Stomach (tissue), 9 donors: ENCODE results near the gene AK5. TPM values are rescaled to one million over a fixed set of nuclear protein-coding genes. Genes with fewer than 3 reads are reported as not detected.

Source experiments
- DNase-seq, 2 donors: peaks; one replicate each; pipeline versions ENCODE4 v3.0.0 to v3.0.0-alpha.2; 2013 to 2019
- H3K27ac ChIP-seq, 5 donors: fragments of 200-600 bp in 4 of 5; sonication (generic) in 4 of 5; one replicate each; pipeline ENCODE4 v1.5.1; 2013 to 2019; ENCODE audit warnings: mild to moderate bottlenecking in 1 of 5, moderate library complexity in 1 of 5
- H3K27me3 ChIP-seq, 3 donors: fragments of 200-600 bp; sonication (generic); one replicate each; pipeline ENCODE4 v1.5.1; 2017 to 2019; ENCODE audit warnings: mixed run types in 1 of 3
- H3K36me3 ChIP-seq, 4 donors: fragments of 200-600 bp; sonication (generic); 1 replicate in 3 of 4; 2 replicates in 1 of 4; pipeline ENCODE4 v1.5.1; 2016 to 2019
- H3K4me1 ChIP-seq, 4 donors: fragments of 200-600 bp; sonication (generic); one replicate each; pipeline ENCODE4 v1.5.1; 2016 to 2019
- H3K4me3 ChIP-seq, 4 donors: fragments of 200-600 bp; sonication (generic) in 3 of 4; one replicate each; pipeline ENCODE4 v1.5.1; 2016 to 2019; ENCODE audit warnings: mild to moderate bottlenecking in 1 of 4
- H3K9me3 ChIP-seq, 4 donors: fragments of 200-600 bp; sonication (generic); one replicate each; pipeline ENCODE4 v1.5.1; 2016 to 2019
- CTCF ChIP-seq, 7 experiments: fragments of 450-650 bp in 4 of 7; fragments of 200-600 bp in 3 of 7; sonication (generic) in 3 of 7; IDR thresholded peaks; one replicate each; pipeline ENCODE4 v1.5.1; 2016 to 2019; ENCODE audit warnings: antibody characterized with exemption in 7 of 7, control low read depth in 2 of 7, mild to moderate bottlenecking in 1 of 7
- EP300 ChIP-seq: sonication (generic); formaldehyde crosslinking; IDR thresholded peaks from one replicate; pipeline ENCODE4 v1.6.1; 2017; ENCODE audit warnings: antibody characterized with exemption
- POLR2A ChIP-seq, 4 donors: fragments of 450-650 bp; IDR thresholded peaks; one replicate each; pipeline ENCODE4 v1.6.1; 2016; ENCODE audit warnings: antibody characterized with exemption in 4 of 4, control low read depth in 2 of 4, mild to moderate bottlenecking in 1 of 4, moderate library complexity in 1 of 4
- POLR2AphosphoS5 ChIP-seq, 3 donors: sonication (generic); formaldehyde crosslinking; IDR thresholded peaks; one replicate each; pipeline ENCODE4 v1.6.1; 2016; ENCODE audit warnings: antibody characterized with exemption in 3 of 3
- WGBS, 5 donors: extraction: QIAGEN DNeasy Blood & Tissue Kit in 3 of 5; methylation state at CpG; one replicate each; pipeline versions ENCODE4 v1.1.5 to v1.1.7; 2013 to 2018; 5-methylcytosine and 5-hydroxymethylcytosine counted together
- intact Hi-C: fragments of 100-400 bp; cut with DNase I; formaldehyde crosslinking; loops from one replicate; pipeline ENCODE4 v1.15.1; 2023; ENCODE audit warnings: low total_unique reads
- polyA plus RNA-seq, 3 donors: library from polyadenylated mRNA; stranded (reverse); fragments of 200-250 nt; gene quantifications; one replicate each; pipeline ENCODE4 v1.2.3, GENCODE V29; 2013
- total RNA-seq, 5 donors: library from RNA; depleted of rRNA; stranded (reverse); fragments of >200 nt; gene quantifications; one replicate each; pipeline versions ENCODE4 v1.1.0 to v1.2.3, GENCODE V29; 2014 to 2016
- donor health status: healthy with polysubstance abuse.
- donor health status: Bipolar disorder and iron deficiency.
- donor health status: healthy.

AK5 gene
- total and polyA plus RNA-seq, 8 donors = 0.23 to 5.0 (median 1.3) TPM; not detected in 3

- H3K36me3 ChIP-seq = no peaks in the 10 kb centered on the region
- H3K4me3 ChIP-seq = no peak overlapping the region
- DNase-seq = no peak
- no peak overlapping the region for H3K27ac ChIP-seq
- 72 to 81% (median 73%) methylated on average over 1 of the region's 1 CpG for WGBS, 5 donors
- peaks cover 0 to 52% (median 33%) of the 10 kb centered on the region in 4 donors for H3K9me3 ChIP-seq
- no peaks in the 10 kb centered on the region for H3K27me3 ChIP-seq
- intact Hi-C loops = no loop called here
- H3K4me1 ChIP-seq = no peaks in the 10 kb centered on the region
- TF ChIP-seq EP300 (no peak), POLR2A (IDR thresholded peaks at IDR 0.05) (no peak), CTCF (IDR thresholded peaks at IDR 0.05) (no peak), POLR2AphosphoS5 (IDR thresholded peaks at IDR 0.05) (no peak)
Observed at GRCh38 chr1:77253211-77253610, 28.6 kb upstream of the AK5 start.

DNA sequence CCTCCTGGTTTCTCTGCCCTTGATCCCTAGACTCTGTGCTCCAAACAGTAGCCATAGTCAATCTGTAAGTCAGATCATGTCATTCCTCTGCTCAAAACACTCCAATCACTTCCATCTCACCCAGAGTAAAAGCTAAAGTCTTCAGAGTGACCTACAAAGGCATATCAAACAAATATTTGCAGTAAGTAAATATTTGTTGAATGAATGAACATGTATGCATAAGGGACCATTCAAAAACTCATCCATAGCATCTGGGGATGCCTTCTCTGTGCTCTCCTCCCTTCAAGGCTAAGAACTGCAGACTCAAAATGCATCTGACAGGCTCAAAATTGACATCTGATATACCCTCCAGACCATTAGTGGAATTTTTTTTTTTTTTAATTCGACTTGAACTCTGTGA is 18.1 kb upstream of the AK5 start:
- intact Hi-C loops = no loop called here
- H3K4me3 ChIP-seq = no peak overlapping the region
- H3K9me3 ChIP-seq = no peaks in the 10 kb centered on the region
- DNase-seq = no peak
- H3K36me3 ChIP-seq = no peaks in the 10 kb centered on the region
- no peak overlapping the region for H3K27ac ChIP-seq
- TF ChIP-seq EP300 = no peak
- no peak for TF ChIP-seq POLR2A (IDR thresholded peaks at IDR 0.05)
- no peak for TF ChIP-seq CTCF (IDR thresholded peaks at IDR 0.05)
- no peak for TF ChIP-seq POLR2AphosphoS5 (IDR thresholded peaks at IDR 0.05)
- H3K4me1 ChIP-seq = peaks cover 0 to 11% (median 5%) of the 10 kb centered on the region in 4 donors
- WGBS, 5 donors = 20 to 55% (median 47%) methylated on average over 1 of the region's 1 CpG
- peaks cover 0 to 18% (median 0%) of the 10 kb centered on the region in 3 donors for H3K27me3 ChIP-seq

GRCh38 chr1:77265180-77265579 is 16.6 kb upstream of the AK5 start:
- TF ChIP-seq CTCF (IDR thresholded peaks at IDR 0.05) (no peak), EP300 (no peak), POLR2A (IDR thresholded peaks at IDR 0.05) (no peak), POLR2AphosphoS5 (IDR thresholded peaks at IDR 0.05) (no peak)
- 71 to 96% (median 80%) methylated on average over 1 of the region's 1 CpG for WGBS, 5 donors

DNA sequence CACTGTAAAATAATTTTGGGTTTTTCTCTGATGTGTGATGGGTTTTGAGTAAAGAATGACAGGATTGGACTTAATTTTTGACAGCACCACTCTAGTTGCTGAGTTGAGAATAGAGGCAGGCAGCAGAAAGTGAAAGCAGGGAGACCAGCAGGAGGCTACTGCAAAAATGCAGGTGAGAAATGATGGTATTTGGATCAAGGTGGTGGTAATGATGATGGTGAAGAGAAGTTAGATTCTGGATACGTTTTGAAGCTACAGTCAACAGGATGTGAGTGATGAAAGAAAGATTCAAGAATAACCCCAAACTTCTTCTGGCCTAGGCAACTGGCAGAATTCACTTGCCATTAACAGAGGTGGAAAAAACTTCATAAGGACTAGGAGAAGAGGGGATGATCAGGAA is 14.8 kb upstream of the AK5 start:
- Histone ChIP-seq H3K27me3 (peaks cover 0 to 18% (median 0%) of the 10 kb centered on the region in 3 donors), H3K36me3 (no peaks in the 10 kb centered on the region), H3K27ac (no peak overlapping the region), H3K9me3 (no peaks in the 10 kb centered on the region), H3K4me3 (no peak overlapping the region), H3K4me1 (peaks cover 0 to 11% (median 5%) of the 10 kb centered on the region in 4 donors)
- 38 to 76% (median 65%) methylated on average over 1 of the region's 1 CpG for WGBS, 5 donors
- DNase-seq = no peak
- TF ChIP-seq EP300 (no peak), POLR2A (IDR thresholded peaks at IDR 0.05) (no peak)
- intact Hi-C loops = no loop called here

More at GRCh38 chr1:77265180-77265579, 16.6 kb upstream of the AK5 start:
- no peak overlapping the region for H3K27ac ChIP-seq
- peaks cover 0 to 18% (median 0%) of the 10 kb centered on the region in 3 donors for H3K27me3 ChIP-seq
- no peak for DNase-seq
- peaks cover 0 to 11% (median 5%) of the 10 kb centered on the region in 4 donors for H3K4me1 ChIP-seq
- intact Hi-C loops = no loop called here
- no peaks in the 10 kb centered on the region for H3K9me3 ChIP-seq
- no peaks in the 10 kb centered on the region for H3K36me3 ChIP-seq
- H3K4me3 ChIP-seq = no peak overlapping the region

DNA sequence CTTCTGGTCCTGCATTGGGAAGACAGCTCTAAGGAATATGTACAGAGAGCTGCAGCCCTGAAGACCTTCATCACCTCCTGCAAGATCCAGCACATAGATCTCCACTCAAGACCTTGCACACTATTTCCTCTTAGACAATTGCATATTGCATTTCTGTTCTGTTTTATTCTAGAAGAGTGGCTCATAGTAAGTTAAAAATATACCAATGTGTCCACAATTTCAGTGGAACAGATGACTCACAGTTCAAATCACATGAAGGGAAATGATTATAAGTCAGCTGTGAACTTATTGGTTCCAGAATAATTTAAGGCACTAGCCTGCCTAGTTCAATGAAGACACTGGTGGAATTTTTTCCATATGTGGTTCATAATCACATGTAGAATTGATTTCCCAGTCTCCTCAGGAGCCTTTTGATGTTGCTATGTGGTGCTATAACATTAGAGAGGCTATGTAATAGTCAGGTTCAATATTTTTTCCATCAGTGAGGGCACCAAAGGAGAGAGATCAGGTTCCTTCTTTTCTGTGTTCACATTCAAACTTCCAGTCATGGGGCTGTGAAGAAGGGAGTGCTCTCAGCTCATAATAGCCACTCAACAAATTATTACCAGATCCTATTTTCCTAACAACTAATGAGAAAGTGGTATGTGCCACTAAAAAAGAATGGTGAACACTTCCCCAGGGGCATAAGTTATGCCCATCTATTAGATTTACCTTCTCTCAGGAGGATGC is 9.8 kb upstream of the AK5 start:
- TF ChIP-seq EP300 (no peak), CTCF (IDR thresholded peaks at IDR 0.05) (no peak), POLR2A (IDR thresholded peaks at IDR 0.05) (no peak), POLR2AphosphoS5 (IDR thresholded peaks at IDR 0.05) (no peak)
- Histone ChIP-seq H3K9me3 (no peaks in the 10 kb centered on the region), H3K27me3 (peaks cover 0 to 4% (median 0%) of the 10 kb centered on the region in 3 donors), H3K4me3 (no peak overlapping the region), H3K4me1 (no peaks in the 10 kb centered on the region), H3K27ac (no peak overlapping the region), H3K36me3 (no peaks in the 10 kb centered on the region)
- intact Hi-C loops = no loop called here
- DNase-seq = no peak
